ENCODE results near the gene GRIK4.

GRIK4 gene

GRCh38 chr11:120882175-120882574 is 370.6 kb downstream of the GRIK4 start:
- no peak overlapping the region for H3K4me3 ChIP-seq (ENCODE audit: low read depth, low read length)
- in situ Hi-C loops (cut with HindIII; ENCODE audit: low sequenced_read_pairs) = no loop called here
- DNase-seq (ENCODE audit: low read depth) = no peak
- TF ChIP-seq CTCF (IDR thresholded peaks at IDR 0.05; ENCODE audit: low read depth, low read length, missing control alignments) = no peak

- no peak for TF ChIP-seq CTCF (IDR thresholded peaks at IDR 0.05; ENCODE audit: low read depth, low read length, missing control alignments)
- DNase-seq (ENCODE audit: low read depth) = peak; percentile 6
- in situ Hi-C loops (cut with HindIII; ENCODE audit: low sequenced_read_pairs) = no loop called here
- no peak overlapping the region for H3K4me3 ChIP-seq (ENCODE audit: low read depth, low read length)
Observed at GRCh38 chr11:120883404-120884080, 372.0 kb downstream of the GRIK4 start.

DNA sequence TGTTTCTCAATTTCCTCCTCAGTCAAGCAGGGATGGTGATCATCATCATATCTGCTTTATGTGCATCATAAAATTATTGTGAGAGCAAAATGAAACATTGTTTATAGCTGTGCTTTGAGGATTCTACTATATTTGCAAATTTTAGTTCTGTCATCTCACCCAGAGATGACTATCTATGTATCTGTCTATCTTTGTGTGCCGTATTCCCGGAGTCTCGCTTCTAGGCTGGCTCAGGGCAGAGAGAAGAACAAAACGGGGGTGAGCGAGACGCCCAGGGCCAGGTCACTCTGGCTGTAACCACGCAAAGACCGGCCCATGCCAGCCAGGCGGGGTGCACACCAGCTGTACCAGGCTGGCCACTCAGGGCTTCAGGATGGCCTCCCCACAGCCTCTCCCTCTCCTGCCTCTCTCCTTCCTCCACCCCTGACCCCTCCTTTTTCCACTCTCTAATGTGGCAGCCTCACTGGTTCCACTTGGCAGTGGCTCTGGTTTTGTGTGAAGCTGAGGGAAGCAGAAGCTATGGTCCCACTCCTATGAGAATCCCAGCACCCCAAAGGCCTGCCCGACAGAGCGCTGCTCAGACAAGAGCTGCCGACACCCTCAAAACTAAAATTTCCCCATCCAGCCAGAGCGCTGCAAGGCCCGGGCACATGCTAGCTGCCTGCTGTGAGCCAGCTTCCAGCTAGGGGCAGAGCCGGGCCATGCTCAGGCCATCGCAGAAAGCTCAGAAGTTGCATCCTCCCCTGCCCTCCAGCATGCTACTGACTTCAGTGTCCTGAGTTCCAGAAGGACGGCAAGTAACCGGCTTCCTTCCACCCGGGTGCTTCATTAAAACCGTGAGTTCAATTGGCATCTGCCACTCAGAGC is 372.8 kb downstream of the GRIK4 start:
- in situ Hi-C loops (cut with HindIII; ENCODE audit: low sequenced_read_pairs) = no loop called here
- H3K4me3 ChIP-seq (ENCODE audit: low read depth, low read length) = no peak overlapping the region
- DNase-seq (ENCODE audit: low read depth) = no peak
- TF ChIP-seq CTCF (IDR thresholded peaks at IDR 0.05; ENCODE audit: low read depth, low read length, missing control alignments) = no peak

DNA sequence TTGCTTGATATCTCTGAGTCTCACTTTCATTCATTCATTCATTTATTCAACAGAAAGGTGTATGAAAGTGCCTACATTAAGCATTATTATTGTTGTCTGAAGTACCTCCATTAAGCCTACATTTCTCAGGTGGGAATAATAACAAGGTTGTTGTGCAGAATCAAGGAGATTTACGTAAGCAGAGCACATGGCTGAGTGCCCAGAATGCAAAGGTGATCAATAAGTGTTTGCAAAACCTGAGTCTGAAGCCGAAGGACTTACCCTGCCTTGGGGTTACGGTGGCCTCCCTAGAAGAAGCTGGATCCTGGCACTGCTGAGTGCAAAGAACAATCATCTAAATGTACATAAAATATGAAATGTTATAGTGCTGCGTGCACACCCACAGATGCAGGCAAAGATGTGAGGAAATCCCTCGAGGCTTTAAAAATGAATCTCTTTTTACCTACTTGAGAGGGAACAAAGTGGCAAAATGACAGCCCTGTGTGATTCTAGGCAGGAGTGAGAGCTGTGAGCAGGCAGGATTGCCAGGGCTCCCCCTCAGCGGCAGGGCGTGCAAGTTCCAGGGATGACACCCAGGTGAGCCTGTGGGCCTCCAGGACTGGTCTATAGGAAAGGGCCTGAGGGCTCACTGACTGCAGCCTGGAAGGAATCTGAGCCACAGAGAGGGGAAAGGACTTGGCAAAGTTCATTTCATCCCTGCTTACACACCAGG is 379.2 kb downstream of the GRIK4 start:
- TF ChIP-seq CTCF (IDR thresholded peaks at IDR 0.05; ENCODE audit: low read depth, low read length, missing control alignments) = no peak
- H3K4me3 ChIP-seq (ENCODE audit: low read depth, low read length) = no peak overlapping the region
- no peak for DNase-seq (ENCODE audit: low read depth)
- in situ Hi-C loops (cut with HindIII; ENCODE audit: low sequenced_read_pairs) = no loop called here

DNA sequence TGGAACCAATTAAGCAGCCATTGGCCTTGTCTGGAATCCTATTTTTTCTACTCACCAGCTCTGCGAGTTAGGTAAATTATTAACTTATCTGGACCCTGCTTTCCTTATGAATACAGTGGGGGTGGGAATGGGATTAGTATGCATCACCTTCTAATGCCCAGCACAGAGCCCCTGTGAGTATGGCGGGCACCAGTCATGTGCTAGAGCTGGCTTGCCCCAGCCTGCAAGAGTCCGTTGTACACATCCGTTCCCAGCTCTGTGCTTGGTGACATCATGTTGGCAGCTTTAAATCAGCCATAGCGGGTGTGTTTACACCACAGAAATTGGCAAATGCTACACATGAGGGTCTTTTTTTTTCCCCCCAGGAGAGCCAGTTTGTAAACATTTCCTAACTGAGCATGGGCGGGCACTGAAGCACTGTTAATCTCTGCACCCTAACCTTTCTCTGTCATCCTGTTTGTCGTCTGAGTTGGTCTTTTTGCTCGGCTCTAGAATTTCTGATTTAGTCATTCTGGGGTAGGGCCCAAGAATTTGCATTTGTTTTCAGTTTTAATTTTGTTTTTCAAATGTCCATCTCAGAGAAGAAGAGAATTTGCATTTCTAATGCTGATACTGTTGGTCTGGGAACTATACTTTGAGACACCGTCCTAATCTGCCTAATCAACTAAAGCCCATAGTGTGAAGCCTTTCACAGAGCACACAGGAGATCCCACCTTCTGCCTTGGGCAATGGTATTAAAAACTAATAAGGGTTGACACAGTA is 382.1 kb downstream of the GRIK4 start:
- in situ Hi-C loops (cut with HindIII; ENCODE audit: low sequenced_read_pairs) = no loop called here
- TF ChIP-seq CTCF (IDR thresholded peaks at IDR 0.05; ENCODE audit: low read depth, low read length, missing control alignments) = no peak
- no peak overlapping the region for H3K4me3 ChIP-seq (ENCODE audit: low read depth, low read length)
- no peak for DNase-seq (ENCODE audit: low read depth)

Data from astrocyte of the cerebellum (primary cell).